ENCODE results near the gene MED12.

DNA sequence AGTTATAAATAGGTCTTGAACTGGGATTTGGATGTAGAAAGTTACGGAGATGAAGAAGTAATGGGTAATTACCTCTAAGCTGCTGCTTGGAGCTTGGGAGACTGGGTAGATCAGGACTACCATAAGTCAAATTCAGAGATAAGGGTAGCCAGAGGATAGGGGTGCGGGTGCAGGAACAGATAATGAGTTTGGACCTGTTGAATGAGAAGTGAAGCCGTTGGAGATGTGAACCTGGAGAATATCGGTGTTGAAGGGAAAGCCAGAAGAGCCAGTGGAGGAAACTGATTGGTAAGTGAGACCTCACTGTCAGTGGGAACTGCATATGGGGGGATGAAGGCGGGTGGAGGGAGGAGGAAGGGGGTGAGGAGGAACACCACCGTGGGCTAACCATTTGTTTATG is 23.4 kb upstream of the MED12 start:
- no peak for TF ChIP-seq EZH2 (IDR thresholded peaks at IDR 0.05; ENCODE audit: insufficient read depth, low read length)
- TF ChIP-seq, protein P1, sequence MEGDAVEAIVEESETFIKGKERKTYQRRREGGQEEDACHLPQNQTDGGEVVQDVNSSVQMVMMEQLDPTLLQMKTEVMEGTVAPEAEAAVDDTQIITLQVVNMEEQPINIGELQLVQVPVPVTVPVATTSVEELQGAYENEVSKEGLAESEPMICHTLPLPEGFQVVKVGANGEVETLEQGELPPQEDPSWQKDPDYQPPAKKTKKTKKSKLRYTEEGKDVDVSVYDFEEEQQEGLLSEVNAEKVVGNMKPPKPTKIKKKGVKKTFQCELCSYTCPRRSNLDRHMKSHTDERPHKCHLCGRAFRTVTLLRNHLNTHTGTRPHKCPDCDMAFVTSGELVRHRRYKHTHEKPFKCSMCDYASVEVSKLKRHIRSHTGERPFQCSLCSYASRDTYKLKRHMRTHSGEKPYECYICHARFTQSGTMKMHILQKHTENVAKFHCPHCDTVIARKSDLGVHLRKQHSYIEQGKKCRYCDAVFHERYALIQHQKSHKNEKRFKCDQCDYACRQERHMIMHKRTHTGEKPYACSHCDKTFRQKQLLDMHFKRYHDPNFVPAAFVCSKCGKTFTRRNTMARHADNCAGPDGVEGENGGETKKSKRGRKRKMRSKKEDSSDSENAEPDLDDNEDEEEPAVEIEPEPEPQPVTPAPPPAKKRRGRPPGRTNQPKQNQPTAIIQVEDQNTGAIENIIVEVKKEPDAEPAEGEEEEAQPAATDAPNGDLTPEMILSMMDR (IDR thresholded peaks at IDR 0.05; ENCODE audit: insufficient read depth, low read depth, low read length): no peak

All from astrocyte (in vitro differentiated cells and primary cell).